Spleen (tissue), 11 donors: ENCODE measurements around the gene AP2M1. TPM values are rescaled to one million over a fixed set of nuclear protein-coding genes. Genes with fewer than 3 reads are reported as not detected.

ENCODE experiments used
- DNase-seq: peaks from one replicate; pipeline ENCODE4 v3.0.0-alpha.2; 2020
- H3K27ac ChIP-seq, 8 donors: fragments of 200-600 bp; sonication (generic) in 7 of 8; 1 replicate in 4 of 8; 2 replicates in 4 of 8; pipeline versions ENCODE4 v1.5.0 to v1.8.0; 2016 to 2021; ENCODE audit warnings: inconsistent platforms in 4 of 8, mild to moderate bottlenecking in 4 of 8, moderate library complexity in 1 of 8
- H3K27me3 ChIP-seq, 7 donors: fragments of 200-600 bp; sonication (generic) in 6 of 7; replicated peaks in 1 of 7; 1 replicate in 4 of 7; 2 replicates in 3 of 7; pipeline versions ENCODE4 v1.5.0 to v1.8.0; 2016 to 2021; ENCODE audit warnings: inconsistent platforms in 3 of 7, mild to moderate bottlenecking in 1 of 7
- H3K36me3 ChIP-seq, 6 donors: fragments of 200-600 bp; sonication (generic) in 5 of 6; 1 replicate in 4 of 6; 2 replicates in 2 of 6; pipeline versions ENCODE4 v1.5.0 to v1.8.0; 2016 to 2021; ENCODE audit warnings: inconsistent platforms in 2 of 6
- H3K4me1 ChIP-seq, 6 donors: fragments of 200-600 bp; sonication (generic) in 5 of 6; 1 replicate in 3 of 6; 2 replicates in 3 of 6; pipeline versions ENCODE4 v1.5.0 to v1.8.0; 2016 to 2021; ENCODE audit warnings: inconsistent platforms in 3 of 6
- H3K4me3 ChIP-seq, 8 donors: fragments of 200-600 bp; sonication (generic) in 7 of 8; 1 replicate in 4 of 8; 2 replicates in 4 of 8; pipeline versions ENCODE4 v1.5.0 to v1.8.0; 2016 to 2021; ENCODE audit warnings: inconsistent platforms in 4 of 8, mild to moderate bottlenecking in 4 of 8, moderate library complexity in 2 of 8
- H3K9me3 ChIP-seq, 8 donors: fragments of 200-600 bp; sonication (generic) in 7 of 8; 1 replicate in 4 of 8; 2 replicates in 4 of 8; pipeline versions ENCODE4 v1.5.0 to v1.8.0; 2016 to 2021; ENCODE audit warnings: inconsistent platforms in 4 of 8
- POLR2A ChIP-seq, 3 donors: fragments of 450-650 bp; IDR thresholded peaks; one replicate each; pipeline ENCODE4 v1.5.1; 2017; ENCODE audit warnings: antibody characterized with exemption in 3 of 3, mild to moderate bottlenecking in 1 of 3
- POLR2AphosphoS5 ChIP-seq, 3 donors: sonication (generic); formaldehyde crosslinking; IDR thresholded peaks; one replicate each; pipeline ENCODE4 v1.5.1; 2017; ENCODE audit warnings: antibody characterized with exemption in 3 of 3
- WGBS, 5 donors: extraction: QIAGEN DNeasy Blood & Tissue Kit in 3 of 5; methylation state at CpG; one replicate each; pipeline versions ENCODE4 v1.1.5 to v1.1.7; 2013 to 2018; 5-methylcytosine and 5-hydroxymethylcytosine counted together
- intact Hi-C: fragments of 100-400 bp; cut with DNase I; formaldehyde crosslinking; loops from one replicate; pipeline ENCODE4 v1.15.0; 2023; ENCODE audit warnings: low total_unique reads
- polyA plus RNA-seq, 3 donors: library from polyadenylated mRNA; stranded (reverse); fragments of 200-250 nt; gene quantifications; one replicate each; pipeline ENCODE4 v1.2.1, GENCODE V29; 2013
- total RNA-seq, 7 donors: library from RNA; depleted of rRNA in 3 of 7; stranded (reverse); fragments of >200 nt in 3 of 7; fragmentation: NEBNext Ultra II Directional in 4 of 7; extraction: Animal tissue kit (Norgen Biotek cat#: 25700) in 4 of 7; gene quantifications; one replicate each; pipeline versions ENCODE4 v1.1.0 to v1.2.1, GENCODE V29; 2016 to 2021
- TF ChIP-seq, protein P1 (sequence below), 11 experiments: fragments of 200-600 bp in 7 of 11; fragments of 450-650 bp in 4 of 11; sonication (generic) in 4 of 11; IDR thresholded peaks in 8 of 11; conservative IDR thresholded peaks in 3 of 11; 1 replicate in 7 of 11; 2 replicates in 4 of 11; pipeline versions ENCODE4 v1.4.0 to v1.8.0; 2016 to 2021; ENCODE audit warnings: antibody characterized with exemption in 11 of 11, inconsistent platforms in 4 of 11, mild to moderate bottlenecking in 1 of 11
- donor health status: healthy with polysubstance abuse.
- donor health status: DM: no; HTN: no; CAD: no; lungs with moderate emphysema.
- donor health status: DM: no; HTN: no; CAD: no.
- donor health status: Bipolar disorder and iron deficiency.
- donor health status: healthy.
- donor health status: DM: no; HTN: no; CAD: no.
- donor health status: DM: yes; HTN: yes; CAD: no.

AP2M1 gene
- total and polyA plus RNA-seq, 10 donors = 98.7 to 254 (median 195) TPM

DNA sequence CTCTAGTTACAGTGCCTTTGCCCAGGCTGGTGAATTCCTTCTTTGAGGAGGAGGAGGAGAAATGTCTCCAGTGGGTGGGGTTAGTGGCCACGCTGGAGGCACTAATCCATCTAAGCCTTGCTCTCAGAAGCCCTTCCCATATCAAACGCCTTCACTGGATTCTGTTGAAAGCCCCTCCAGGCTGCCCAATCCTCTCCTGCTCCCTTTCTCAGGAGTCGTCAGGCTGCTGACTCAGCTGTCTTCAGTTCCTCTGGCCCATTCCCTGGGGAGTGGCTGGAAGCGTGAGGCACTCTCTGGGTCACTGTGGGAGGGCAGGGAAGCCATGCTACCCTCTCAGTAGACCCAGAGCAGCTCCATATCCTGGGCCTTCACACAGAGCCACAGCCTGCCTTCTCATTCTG is 2.7 kb downstream of the AP2M1 start:
- Histone ChIP-seq H3K27ac (peak overlapping the region; percentile 24 to 97 (median 92)), H3K27me3 (no peaks in the 10 kb centered on the region), H3K9me3 (no peaks in the 10 kb centered on the region), H3K4me3 (peak overlapping the region in 5 of 8 donors; percentile 79 to 96 (median 90)), H3K4me1 (peaks cover 28 to 57% (median 41%) of the 10 kb centered on the region in 6 donors), H3K36me3 (peaks cover 0 to 64% (median 55%) of the 10 kb centered on the region in 6 donors)
- TF ChIP-seq POLR2A (IDR thresholded peaks at IDR 0.05) = no peak
- TF ChIP-seq, protein P1, sequence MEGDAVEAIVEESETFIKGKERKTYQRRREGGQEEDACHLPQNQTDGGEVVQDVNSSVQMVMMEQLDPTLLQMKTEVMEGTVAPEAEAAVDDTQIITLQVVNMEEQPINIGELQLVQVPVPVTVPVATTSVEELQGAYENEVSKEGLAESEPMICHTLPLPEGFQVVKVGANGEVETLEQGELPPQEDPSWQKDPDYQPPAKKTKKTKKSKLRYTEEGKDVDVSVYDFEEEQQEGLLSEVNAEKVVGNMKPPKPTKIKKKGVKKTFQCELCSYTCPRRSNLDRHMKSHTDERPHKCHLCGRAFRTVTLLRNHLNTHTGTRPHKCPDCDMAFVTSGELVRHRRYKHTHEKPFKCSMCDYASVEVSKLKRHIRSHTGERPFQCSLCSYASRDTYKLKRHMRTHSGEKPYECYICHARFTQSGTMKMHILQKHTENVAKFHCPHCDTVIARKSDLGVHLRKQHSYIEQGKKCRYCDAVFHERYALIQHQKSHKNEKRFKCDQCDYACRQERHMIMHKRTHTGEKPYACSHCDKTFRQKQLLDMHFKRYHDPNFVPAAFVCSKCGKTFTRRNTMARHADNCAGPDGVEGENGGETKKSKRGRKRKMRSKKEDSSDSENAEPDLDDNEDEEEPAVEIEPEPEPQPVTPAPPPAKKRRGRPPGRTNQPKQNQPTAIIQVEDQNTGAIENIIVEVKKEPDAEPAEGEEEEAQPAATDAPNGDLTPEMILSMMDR (IDR thresholded peaks at IDR 0.05 in 8 of 11, conservative IDR thresholded peaks at IDR 0.05 in 3 of 11) = no peak
- WGBS, 5 donors = 26 to 58% (median 56%) methylated on average over 4 of the region's 4 CpGs
- DNase-seq = peak; percentile 61
- intact Hi-C loops = no loop called here

DNA sequence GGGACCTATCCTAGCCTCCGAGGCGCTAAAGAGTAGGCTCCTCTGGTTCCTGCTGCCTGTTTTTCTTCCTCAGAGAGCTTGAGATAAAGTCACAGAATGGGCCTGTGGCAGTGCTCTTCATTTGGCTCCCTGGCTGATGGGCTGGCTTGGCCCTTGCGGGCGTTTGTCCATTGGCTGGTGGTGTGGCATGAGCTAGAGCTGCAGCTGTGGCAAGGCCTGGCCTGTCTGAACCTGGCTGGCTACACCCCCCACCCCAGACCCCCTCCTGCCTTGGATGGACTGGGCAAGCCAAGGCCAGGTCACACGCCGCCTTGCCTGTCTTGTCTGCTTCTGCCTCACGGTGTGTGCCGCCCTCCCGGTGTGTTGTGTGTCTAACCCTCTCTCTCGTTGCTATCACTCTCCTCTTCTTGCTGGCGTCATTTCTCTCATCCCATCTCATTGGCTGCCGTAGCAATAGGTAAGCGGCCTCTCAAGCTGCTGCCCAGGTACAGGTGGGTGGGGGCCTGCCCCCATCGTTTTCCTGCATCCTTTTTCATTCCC is 3.2 kb downstream of the AP2M1 start:
- Histone ChIP-seq H3K36me3 (peaks cover 0 to 64% (median 57%) of the 10 kb centered on the region in 6 donors), H3K9me3 (no peaks in the 10 kb centered on the region), H3K4me1 (peaks cover 28 to 57% (median 41%) of the 10 kb centered on the region in 6 donors), H3K4me3 (peak overlapping the region in 1 of 8 donors; percentile 79), H3K27me3 (no peaks in the 10 kb centered on the region), H3K27ac (peak overlapping the region in 5 of 8 donors; percentile 91 to 97 (median 94))
- TF ChIP-seq, protein P1 (IDR thresholded peaks at IDR 0.05 in 8 of 11, conservative IDR thresholded peaks at IDR 0.05 in 3 of 11) = no peak
- TF ChIP-seq POLR2AphosphoS5 (IDR thresholded peaks at IDR 0.05) (no peak), POLR2A (IDR thresholded peaks at IDR 0.05) (no peak)
- intact Hi-C loops = no loop called here
- peak; percentile 68 for DNase-seq
- WGBS, 5 donors = 91 to 95% (median 92%) methylated on average over 14 of the region's 14 CpGs

DNA sequence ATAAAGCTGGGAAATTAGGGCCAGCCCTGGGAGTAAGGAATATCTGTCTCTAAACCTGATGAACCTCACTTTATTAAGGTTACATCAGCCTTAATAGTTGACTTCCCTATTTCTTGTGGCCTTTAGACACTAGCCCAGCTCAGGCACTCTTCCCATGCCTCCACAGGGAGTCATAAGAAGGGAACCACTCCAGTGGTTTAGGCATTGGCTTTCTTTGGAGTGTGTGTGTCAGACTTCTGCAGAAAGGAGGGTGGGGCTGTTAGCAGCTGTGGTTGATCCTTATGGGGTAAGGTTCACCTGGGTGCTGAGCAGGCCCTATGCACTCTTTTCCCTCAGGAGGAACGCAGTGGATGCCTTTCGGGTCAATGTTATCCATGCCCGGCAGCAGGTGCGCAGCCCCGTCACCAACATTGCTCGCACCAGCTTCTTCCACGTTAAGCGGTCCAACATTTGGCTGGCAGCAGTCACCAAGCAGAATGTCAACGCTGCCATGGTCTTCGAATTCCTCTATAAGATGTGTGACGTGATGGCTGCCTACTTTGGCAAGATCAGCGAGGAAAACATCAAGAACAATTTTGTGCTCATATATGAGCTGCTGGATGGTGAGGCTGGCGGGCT is 4.0 kb downstream of the AP2M1 start:
- Histone ChIP-seq H3K4me1 (peaks cover 28 to 56% (median 40%) of the 10 kb centered on the region in 6 donors), H3K27me3 (no peaks in the 10 kb centered on the region), H3K36me3 (peaks cover 2 to 71% (median 65%) of the 10 kb centered on the region in 6 donors), H3K4me3 (no peak overlapping the region), H3K27ac (peak overlapping the region in 2 of 8 donors; percentile 94 to 97), H3K9me3 (no peaks in the 10 kb centered on the region)
- DNase-seq = peak; percentile 54
- WGBS, 5 donors = 96 to 97% (median 97%) methylated on average over 13 of the region's 13 CpGs
- intact Hi-C loops = no loop called here
- TF ChIP-seq POLR2AphosphoS5 (IDR thresholded peaks at IDR 0.05) (no peak), POLR2A (IDR thresholded peaks at IDR 0.05) (no peak)
- TF ChIP-seq, protein P1 (IDR thresholded peaks at IDR 0.05 in 8 of 11, conservative IDR thresholded peaks at IDR 0.05 in 3 of 11) = no peak

DNA sequence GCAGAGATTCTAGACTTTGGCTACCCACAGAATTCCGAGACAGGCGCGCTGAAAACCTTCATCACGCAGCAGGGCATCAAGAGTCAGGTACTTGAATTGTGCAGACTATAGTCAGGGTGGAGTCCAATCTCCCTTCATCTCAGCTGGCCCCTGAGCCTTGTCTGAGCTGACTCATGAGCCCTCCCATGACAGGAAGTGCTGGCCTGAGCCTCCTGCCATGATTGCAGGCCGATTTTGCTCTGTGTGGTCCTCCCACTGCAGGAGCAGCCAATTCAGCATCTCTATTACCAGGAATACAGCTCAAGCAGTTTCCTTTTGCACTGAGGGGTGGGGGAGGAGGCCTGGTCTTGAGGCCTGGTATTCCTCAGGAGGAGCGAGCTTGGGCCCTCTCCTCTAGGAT is 5.5 kb downstream of the AP2M1 start:
- Histone ChIP-seq H3K4me3 (no peak overlapping the region), H3K27ac (no peak overlapping the region), H3K27me3 (no peaks in the 10 kb centered on the region), H3K4me1 (peaks cover 28 to 53% (median 38%) of the 10 kb centered on the region in 6 donors), H3K36me3 (peaks cover 2 to 84% (median 74%) of the 10 kb centered on the region in 6 donors), H3K9me3 (no peaks in the 10 kb centered on the region)
- intact Hi-C loops = loop anchor here (10.0 kb wide), 1 partner anchor 135 kb away; the partner anchor contains the start of gene EIF4G1
- TF ChIP-seq POLR2AphosphoS5 (IDR thresholded peaks at IDR 0.05) (no peak), POLR2A (IDR thresholded peaks at IDR 0.05) (no peak)
- TF ChIP-seq, protein P1 (IDR thresholded peaks at IDR 0.05 in 8 of 11, conservative IDR thresholded peaks at IDR 0.05 in 3 of 11) = no peak
- WGBS, 5 donors = 84 to 97% (median 90%) methylated on average over 6 of the region's 6 CpGs
- DNase-seq = no peak
